H1 (cell line): Measurements from ENCODE around the gene MYL6. TPM values are rescaled to one million over a fixed set of nuclear protein-coding genes. Genes with fewer than 3 reads are reported as not detected.

Experiments
- CTCF ChIA-PET: fragments of 300-600 bp; sonication (Branson Sonifier 250); formaldehyde crosslinking; loops from one replicate; lab custom pipeline; 2021; ENCODE audit not compliant: partially characterized antibody; lab: Charles Lee
- POLR2A ChIA-PET: fragments of 300-600 bp; sonication (Branson Sonifier 250); formaldehyde crosslinking; loops from one replicate; lab custom pipeline; 2021; ENCODE audit warnings: inconsistent platforms; ENCODE audit not compliant: partially characterized antibody; lab: Charles Lee
- DNase-seq, 2 experiments: peaks; one replicate each; pipeline versions ENCODE4 v3.0.0 to v3.0.0-alpha.2; 2010 to 2022; ENCODE audit warnings: low spot score in 2 of 2, low read depth in 1 of 2, mixed read lengths in 1 of 2
- FAIRE-seq: peaks from 2 replicates; lab custom pipeline; 2011; peaks lifted over from hg19 to GRCh38; lab: Jason Lieb, UNC
- H2AFZ ChIP-seq: 2 replicates; pipeline ENCODE4 v1.8.1; 2012; ENCODE audit warnings: low read length, inconsistent platforms
- H2AK5ac ChIP-seq: 2 replicates; pipeline ENCODE4 v1.6.1; 2013; ENCODE audit warnings: low read depth, low read length
- H2BK120ac ChIP-seq: replicated peaks from 2 replicates; pipeline ENCODE3; 2013; ENCODE audit warnings: low read depth, low read length, inconsistent platforms
- H2BK12ac ChIP-seq: 2 replicates; pipeline ENCODE4 v1.6.1; 2013; ENCODE audit warnings: low read depth, low read length
- H2BK15ac ChIP-seq: 2 replicates; pipeline ENCODE4 v1.6.1; 2013; ENCODE audit warnings: low read length
- H2BK20ac ChIP-seq: 2 replicates; pipeline ENCODE4 v1.6.1; 2013; ENCODE audit warnings: low read length
- H2BK5ac ChIP-seq: 2 replicates; pipeline ENCODE4 v1.6.1; 2013; ENCODE audit warnings: low read depth, low read length
- H3K14ac ChIP-seq: 2 replicates; pipeline ENCODE4 v1.6.1; 2013; ENCODE audit warnings: inconsistent platforms; ENCODE audit not compliant: insufficient read length
- H3K18ac ChIP-seq: 2 replicates; pipeline ENCODE4 v1.6.1; 2013; ENCODE audit warnings: low read length; ENCODE audit errors: extremely low read depth
- H3K23ac ChIP-seq: 2 replicates; pipeline ENCODE4 v1.6.1; 2013; ENCODE audit warnings: inconsistent platforms; ENCODE audit not compliant: insufficient read length
- H3K23me2 ChIP-seq: 2 replicates; pipeline ENCODE4 v1.6.1; 2013; ENCODE audit warnings: low read depth, low read length
- H3K27ac ChIP-seq: 2 replicates; pipeline ENCODE4 v1.6.1; 2011; ENCODE audit warnings: low read depth, low read length, inconsistent platforms
- H3K27me3 ChIP-seq, 4 experiments: replicated peaks in 1 of 4; 1 replicate in 1 of 4; 2 replicates in 3 of 4; pipeline versions ENCODE4 v1.6.1 to v1.8.1; 2011 to 2013; ENCODE audit warnings: low read length in 3 of 4, mild to moderate bottlenecking in 3 of 4, inconsistent platforms in 2 of 4, mixed read lengths in 2 of 4, moderate library complexity in 1 of 4; ENCODE audit not compliant: control insufficient read depth in 3 of 4, insufficient read depth in 3 of 4; ENCODE audit errors: extremely low read depth in 1 of 4
- H3K36me3 ChIP-seq, 4 experiments: 2 replicates each; pipeline versions ENCODE4 v1.6.1 to v1.8.1; 2011 to 2013; ENCODE audit warnings: mild to moderate bottlenecking in 4 of 4, low read length in 3 of 4, moderate library complexity in 2 of 4, control low read depth in 1 of 4, inconsistent platforms in 1 of 4; ENCODE audit not compliant: insufficient read depth in 4 of 4, control insufficient read depth in 2 of 4
- H3K4ac ChIP-seq: replicated peaks from 2 replicates; pipeline ENCODE3; 2013; ENCODE audit warnings: low read length, low read depth, mixed read lengths, inconsistent platforms; ENCODE audit not compliant: insufficient read length
- H3K4me1 ChIP-seq, 4 experiments: replicated peaks in 1 of 4; 1 replicate in 1 of 4; 2 replicates in 3 of 4; pipeline versions ENCODE4 v1.6.1 to v1.8.1; 2011 to 2013; ENCODE audit warnings: low read length in 3 of 4, inconsistent platforms in 2 of 4, mixed read lengths in 1 of 4; ENCODE audit not compliant: insufficient read depth in 4 of 4, control insufficient read depth in 3 of 4
- H3K4me2 ChIP-seq, 2 experiments: 2 replicates each; pipeline versions ENCODE4 v1.6.1 to v1.8.1; 2011 to 2013; ENCODE audit warnings: low read depth in 2 of 2, low read length in 2 of 2, control low read depth in 1 of 2, inconsistent platforms in 1 of 2, mild to moderate bottlenecking in 1 of 2; ENCODE audit not compliant: insufficient read depth in 1 of 2
- H3K4me3 ChIP-seq, 4 experiments: fragments of 200-600, 300-600 bp in 1 of 4; sonication (generic), shearing (Covaris generic), sonication (Bioruptor Twin) in 1 of 4; 2 replicates each; pipeline versions ENCODE4 v1.5.1 to v1.8.1; 2011 to 2016; ENCODE audit warnings: low read length in 4 of 4, low read depth in 3 of 4, control low read depth in 2 of 4, inconsistent platforms in 2 of 4, mild to moderate bottlenecking in 2 of 4, mixed read lengths in 1 of 4, moderate library complexity in 1 of 4; ENCODE audit not compliant: insufficient read depth in 2 of 4; ENCODE audit errors: extremely low read depth in 1 of 4
- H3K56ac ChIP-seq: replicated peaks from 2 replicates; pipeline ENCODE3; 2013; ENCODE audit warnings: low read depth, mild to moderate bottlenecking, mixed read lengths, low read length, inconsistent platforms; ENCODE audit not compliant: insufficient read length
- H3K79me1 ChIP-seq: 2 replicates; pipeline ENCODE4 v1.6.1; 2013; ENCODE audit warnings: low read depth, low read length, control low read depth
- H3K79me2 ChIP-seq, 2 experiments: 2 replicates each; pipeline versions ENCODE4 v1.6.1 to v1.8.1; 2012 to 2013; ENCODE audit warnings: low read length in 2 of 2, mild to moderate bottlenecking in 2 of 2, inconsistent platforms in 1 of 2; ENCODE audit not compliant: insufficient read depth in 2 of 2, control insufficient read depth in 1 of 2
- H3K9ac ChIP-seq, 4 experiments: replicated peaks in 1 of 4; 1 replicate in 1 of 4; 2 replicates in 3 of 4; pipeline versions ENCODE4 v1.6.1 to v1.8.1; 2011 to 2013; ENCODE audit warnings: low read depth in 3 of 4, low read length in 3 of 4, control low read depth in 2 of 4, mild to moderate bottlenecking in 2 of 4, moderate library complexity in 2 of 4, inconsistent platforms in 1 of 4; ENCODE audit errors: extremely low read depth in 1 of 4
- H3K9me3 ChIP-seq, 2 experiments: 2 replicates each; pipeline versions ENCODE4 v1.6.1 to v1.8.1; 2012 to 2013; ENCODE audit warnings: mild to moderate bottlenecking in 2 of 2, moderate library complexity in 2 of 2, control low read depth in 1 of 2, inconsistent platforms in 1 of 2, low read depth in 1 of 2, low read length in 1 of 2, mixed read lengths in 1 of 2; ENCODE audit not compliant: insufficient read depth in 2 of 2
- H4K20me1 ChIP-seq, 2 experiments: replicated peaks in 1 of 2; 2 replicates each; pipeline versions ENCODE3 to v1.8.1; 2011 to 2013; ENCODE audit warnings: inconsistent platforms in 2 of 2, low read length in 2 of 2, mild to moderate bottlenecking in 1 of 2; ENCODE audit not compliant: insufficient read depth in 2 of 2, control insufficient read depth in 1 of 2
- H4K5ac ChIP-seq: 2 replicates; pipeline ENCODE4 v1.6.1; 2013; ENCODE audit warnings: low read length, low read depth, mixed read lengths, inconsistent platforms; ENCODE audit not compliant: insufficient read length
- H4K8ac ChIP-seq: 2 replicates; pipeline ENCODE4 v1.8.0; 2013; ENCODE audit warnings: mild to moderate bottlenecking, moderate library complexity, low read length, inconsistent platforms; ENCODE audit not compliant: insufficient read depth; ENCODE audit errors: extremely low read depth
- H4K91ac ChIP-seq: replicated peaks from 2 replicates; pipeline ENCODE3; 2013; ENCODE audit warnings: low read length, mixed read lengths, inconsistent platforms; ENCODE audit not compliant: insufficient read length
- ATF2 ChIP-seq: IDR thresholded peaks from 2 replicates; pipeline ENCODE4 v1.6.1; 2012; ENCODE audit warnings: low read length, inconsistent platforms
- CEBPB ChIP-seq: IDR thresholded peaks from 2 replicates; pipeline ENCODE4 v1.6.1; 2012; ENCODE audit warnings: low read depth, low read length
- E2F6 ChIP-seq: IDR thresholded peaks from 2 replicates; pipeline ENCODE4 v1.6.1; 2012; ENCODE audit warnings: inconsistent platforms
- JUN ChIP-seq: IDR thresholded peaks from 2 replicates; pipeline ENCODE4 v1.6.1; 2011; ENCODE audit warnings: low read depth, mild to moderate bottlenecking, improper control_type of control experiment, low read length
- JUND ChIP-seq: IDR thresholded peaks from 2 replicates; pipeline ENCODE4 v1.6.1; 2011; ENCODE audit warnings: mild to moderate bottlenecking, improper control_type of control experiment, low read length
- TEAD4 ChIP-seq: IDR thresholded peaks from 2 replicates; pipeline ENCODE4 v1.6.1; 2012; ENCODE audit warnings: low read depth, low read length, inconsistent platforms, mixed read lengths
- WGBS, 2 experiments: shearing (Covaris generic) in 1 of 2; methylation state at CpG; one replicate each; pipeline versions ENCODE4 v1.1.6 to v1.1.7; 2013 to 2015; ENCODE audit warnings: low lambda C conversion rate in 2 of 2, mixed read lengths in 2 of 2, inconsistent platforms in 1 of 2, low coverage in 1 of 2, missing lambda C conversion rate in 1 of 2; ENCODE audit not compliant: insufficient replicate concordance in 2 of 2, insufficient coverage in 1 of 2, insufficient read length in 1 of 2; ENCODE audit errors: extremely low coverage in 1 of 2, missing lambda C conversion rate in 1 of 2; 5-methylcytosine and 5-hydroxymethylcytosine counted together
- polyA plus RNA-seq, 7 experiments: library from polyadenylated mRNA; depleted of rRNA in 3 of 7; stranded (reverse) in 5 of 7; unstranded in 2 of 7; fragments of >200 nt in 5 of 7; fragments of 200-250 nt in 2 of 7; gene quantifications; 1 replicate in 5 of 7; 2 replicates in 1 of 7; 4 replicates in 1 of 7; pipeline versions ENCODE4 v1.2.1 to v1.2.3, GENCODE V29; 2011 to 2013; ENCODE audit warnings: missing spikeins in 2 of 7, mixed read lengths in 2 of 7
- total RNA-seq: library from RNA; stranded (reverse); fragmentation: NEBNext Ultra II Directional; extraction: Animal tissue kit (Norgen Biotek cat#: 25700); gene quantifications from 2 replicates; pipeline ENCODE4 v1.2.1, GENCODE V29; 2021

The MYL6 gene
- total and polyA plus RNA-seq, 2 of the 8 experiments (the other 6 are each of a cell fraction or from before 2014, with no cell fraction given), result 1,130 to 2,279 TPM

DNA sequence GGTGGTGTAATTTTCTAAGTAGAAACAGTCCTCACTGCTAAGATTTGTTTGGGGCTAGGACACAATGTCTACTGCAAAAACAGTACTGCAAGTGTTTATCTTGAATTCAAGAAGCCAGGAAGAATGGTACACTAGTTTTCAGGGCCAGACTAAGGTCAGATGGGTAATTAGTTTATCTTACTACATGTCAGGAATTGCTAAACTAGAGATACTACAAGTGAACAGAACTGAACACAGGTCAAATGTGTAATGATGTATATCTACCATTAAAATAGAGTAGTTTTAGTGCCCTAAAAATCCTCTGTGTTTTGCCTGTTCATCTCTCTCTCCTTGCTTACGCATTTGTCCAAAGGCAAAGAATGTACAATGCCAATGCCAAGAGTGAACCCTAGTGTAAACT, 44.1 kb upstream of the MYL6 start:
- H2BK15ac ChIP-seq, result no peak overlapping the region
- H4K20me1 ChIP-seq, result no peaks in the 10 kb centered on the region
- no peak overlapping the region for H3K56ac ChIP-seq
- no peak overlapping the region for H2BK5ac ChIP-seq
- no peaks in the 10 kb centered on the region for H3K79me1 ChIP-seq
- POLR2A ChIA-PET, result interaction anchor here (0.9 to 7.1 kb wide), 6 partner anchors 8 to 140 kb away, joined by 3 to 267 read pairs (median 20); partner anchors contain the start of genes ERBB3 and PA2G4
- DNase-seq (no peak), FAIRE-seq (no peak)
- WGBS, 2 experiments, result 100% methylated on average over 1 of the region's 1 CpG; no CpG with 5 or more reads in 1 of the 2 experiments
- CTCF ChIA-PET, result interaction anchor here (0.6 kb wide), 1 partner anchor 58 kb away, joined by 3 read pairs; no protein-coding TSS in a partner anchor
- H4K5ac ChIP-seq, result no peak overlapping the region
- H3K79me2 ChIP-seq, result peaks cover 3 to 13% of the 10 kb centered on the region in 2 experiments; a peak in 3 of 4 replicates
- H3K4me1 ChIP-seq, result peaks cover 0 to 5% (median 3%) of the 10 kb centered on the region in 4 experiments; a peak in 4 of 7 replicates
- no peak overlapping the region for H3K4ac ChIP-seq
- H3K27me3 ChIP-seq, result no peaks in the 10 kb centered on the region
- no peak overlapping the region for H2AK5ac ChIP-seq
- no peak overlapping the region for H3K27ac ChIP-seq
- H3K23ac ChIP-seq, result no peak overlapping the region
- H4K8ac ChIP-seq, result no peak overlapping the region
- no peak overlapping the region for H3K18ac ChIP-seq
- H2BK120ac ChIP-seq, result no peak overlapping the region
- no peak overlapping the region for H2AFZ ChIP-seq
- no peak overlapping the region for H3K4me2 ChIP-seq
- no peak overlapping the region for H3K14ac ChIP-seq
- TF ChIP-seq CEBPB, result no peak
- no peak for TF ChIP-seq ATF2
- TF ChIP-seq JUND, result no peak
- no peak for TF ChIP-seq JUN
- TF ChIP-seq TEAD4, result no peak
- TF ChIP-seq E2F6, result no peak
- H2BK12ac ChIP-seq, result no peak overlapping the region
- no peak overlapping the region for H3K9ac ChIP-seq
- no peak overlapping the region for H2BK20ac ChIP-seq
- H4K91ac ChIP-seq, result no peak overlapping the region
- H3K36me3 ChIP-seq, result peaks cover 30 to 52% (median 46%) of the 10 kb centered on the region in 4 experiments
- H3K9me3 ChIP-seq, result no peaks in the 10 kb centered on the region
- no peak overlapping the region for H3K4me3 ChIP-seq
- peaks cover 10% of the 10 kb centered on the region for H3K23me2 ChIP-seq
